AG09319 (cell line): ENCODE data around the gene PRAMEF2.
"Not testable (repeated sequence)": the region's sequence is repeated elsewhere in the genome, so short reads cannot be mapped to it uniquely, and the experiment has no call there.

Experiments used
- DNase-seq: peaks from one replicate; pipeline ENCODE4 v3.0.0-alpha.2; 2010; ENCODE audit warnings: low read depth; ENCODE audit errors: extremely low read depth
- TF ChIP-seq, protein P1 (sequence below): IDR thresholded peaks from 2 replicates; pipeline ENCODE4 v1.5.1; 2011; ENCODE audit warnings: low read depth, mild to moderate bottlenecking, inconsistent platforms, low read length, moderate library complexity

PRAMEF2 gene

DNA sequence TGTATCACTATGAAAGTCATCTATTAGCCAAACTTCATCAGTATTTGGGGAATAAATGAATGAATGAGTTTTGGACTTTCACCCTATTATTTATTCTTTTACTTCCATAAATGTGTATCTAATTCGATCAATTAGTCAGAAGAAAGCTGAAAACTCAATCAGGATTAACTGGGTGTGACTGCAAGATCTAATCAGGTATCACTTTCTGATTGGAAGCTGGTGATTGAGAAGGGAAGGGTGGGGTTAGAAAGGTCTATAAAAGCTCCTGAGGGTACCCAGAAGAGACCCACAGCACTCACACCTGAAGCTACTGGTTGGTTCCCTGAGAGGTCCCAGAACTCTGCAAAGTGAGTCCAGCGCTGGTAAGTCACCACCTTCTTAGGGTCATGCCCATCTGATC is at the start of gene PRAMEF2:
Gene PRAMEF2 (plus strand): TSS at position 301 of the 400 bp plus-strand sequence. CDS start 1,924 bp downstream, outside the sequence.
- not testable (repeated sequence) for DNase-seq

- TF ChIP-seq, protein P1, sequence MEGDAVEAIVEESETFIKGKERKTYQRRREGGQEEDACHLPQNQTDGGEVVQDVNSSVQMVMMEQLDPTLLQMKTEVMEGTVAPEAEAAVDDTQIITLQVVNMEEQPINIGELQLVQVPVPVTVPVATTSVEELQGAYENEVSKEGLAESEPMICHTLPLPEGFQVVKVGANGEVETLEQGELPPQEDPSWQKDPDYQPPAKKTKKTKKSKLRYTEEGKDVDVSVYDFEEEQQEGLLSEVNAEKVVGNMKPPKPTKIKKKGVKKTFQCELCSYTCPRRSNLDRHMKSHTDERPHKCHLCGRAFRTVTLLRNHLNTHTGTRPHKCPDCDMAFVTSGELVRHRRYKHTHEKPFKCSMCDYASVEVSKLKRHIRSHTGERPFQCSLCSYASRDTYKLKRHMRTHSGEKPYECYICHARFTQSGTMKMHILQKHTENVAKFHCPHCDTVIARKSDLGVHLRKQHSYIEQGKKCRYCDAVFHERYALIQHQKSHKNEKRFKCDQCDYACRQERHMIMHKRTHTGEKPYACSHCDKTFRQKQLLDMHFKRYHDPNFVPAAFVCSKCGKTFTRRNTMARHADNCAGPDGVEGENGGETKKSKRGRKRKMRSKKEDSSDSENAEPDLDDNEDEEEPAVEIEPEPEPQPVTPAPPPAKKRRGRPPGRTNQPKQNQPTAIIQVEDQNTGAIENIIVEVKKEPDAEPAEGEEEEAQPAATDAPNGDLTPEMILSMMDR: no peak
- no peak for DNase-seq
Observed at GRCh38 chr1:12809933-12810332, 47.0 kb upstream of the PRAMEF2 start.

- DNase-seq: no peak
- TF ChIP-seq, protein P1: no peak
Observed at GRCh38 chr1:12810691-12811408, 46.0 kb upstream of the PRAMEF2 start.

GRCh38 chr1:12811409-12811784 is 45.5 kb upstream of the PRAMEF2 start:
- TF ChIP-seq, protein P1: no peak
- DNase-seq: no peak

- not testable (repeated sequence) for DNase-seq
Observed at GRCh38 chr1:12819061-12819460, 37.8 kb upstream of the PRAMEF2 start.

GRCh38 chr1:12831310-12831709 is 25.6 kb upstream of the PRAMEF2 start, which contains the start of gene PRAMEF11:
TSS of gene PRAMEF11 (minus strand) at chr1:12831410. CDS start at chr1:12828789, 2,621 bp downstream.
- DNase-seq: not testable (repeated sequence)

DNA sequence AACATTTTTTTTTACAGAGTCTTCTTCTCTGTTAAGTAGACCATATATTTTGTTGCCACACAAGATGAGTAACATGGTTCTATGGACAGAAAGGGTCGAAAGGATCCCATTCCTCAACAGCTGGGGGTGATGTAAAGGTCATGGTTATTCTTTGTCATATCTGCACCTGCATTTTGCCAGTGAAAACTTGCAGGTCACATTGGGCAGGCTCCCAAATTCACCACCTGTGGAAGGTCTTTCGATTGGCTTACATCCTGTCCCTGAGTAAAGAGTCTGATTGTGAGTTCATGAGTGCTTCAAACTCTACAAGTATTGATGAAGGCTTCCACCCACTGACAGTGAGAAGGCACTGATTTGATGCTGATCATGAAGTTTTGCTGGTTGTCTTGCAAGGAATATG is 23.6 kb upstream of the PRAMEF2 start:
- not testable (repeated sequence) for DNase-seq

- not testable (repeated sequence) for DNase-seq
Observed at GRCh38 chr1:12848620-12849019, 8.3 kb upstream of the PRAMEF2 start, which contains the start of gene HNRNPCL1. TSS of gene HNRNPCL1 (minus strand) at chr1:12848720. CDS start at chr1:12848289, 431 bp downstream.

GRCh38 chr1:12851779-12852178 is 5.1 kb upstream of the PRAMEF2 start:
- DNase-seq: no peak
- TF ChIP-seq, protein P1: no peak

DNA sequence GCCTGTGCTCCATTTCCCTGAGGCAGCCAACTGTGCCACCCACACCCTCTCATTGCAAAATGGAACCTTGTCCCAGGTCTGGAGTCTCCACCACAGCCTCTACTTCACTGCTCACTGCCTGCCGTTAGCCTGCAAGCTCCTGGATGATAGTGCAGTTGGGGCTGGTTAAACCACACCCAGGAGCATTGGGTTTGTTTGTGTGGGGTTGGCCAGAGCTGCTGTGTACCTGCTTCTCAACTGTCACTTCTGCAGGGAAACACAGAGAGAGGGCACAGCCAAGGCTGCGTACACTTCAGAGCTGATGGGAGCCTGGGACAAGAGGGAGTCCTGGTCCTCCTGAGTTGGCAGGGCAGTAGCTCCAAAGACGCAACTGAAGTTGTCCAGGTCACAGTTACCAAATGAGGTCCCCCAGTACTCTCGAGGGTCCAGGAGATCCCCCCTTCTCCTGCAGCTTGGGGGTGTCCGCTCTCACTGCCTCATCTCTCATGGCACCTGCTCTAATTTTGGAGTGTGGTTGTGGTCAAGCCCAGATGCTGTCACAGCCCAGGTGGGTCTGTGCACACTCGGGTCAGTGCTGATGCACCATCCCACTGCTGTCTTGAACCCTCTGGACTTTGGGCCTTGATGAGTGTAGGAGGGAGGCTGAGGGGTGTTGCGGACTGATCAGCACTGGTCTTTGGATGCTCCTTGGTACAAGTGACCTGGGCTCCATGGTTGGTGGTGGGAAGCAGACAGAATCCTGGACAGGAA is 6.4 kb downstream of the PRAMEF2 start:
- DNase-seq: not testable (repeated sequence)

DNA sequence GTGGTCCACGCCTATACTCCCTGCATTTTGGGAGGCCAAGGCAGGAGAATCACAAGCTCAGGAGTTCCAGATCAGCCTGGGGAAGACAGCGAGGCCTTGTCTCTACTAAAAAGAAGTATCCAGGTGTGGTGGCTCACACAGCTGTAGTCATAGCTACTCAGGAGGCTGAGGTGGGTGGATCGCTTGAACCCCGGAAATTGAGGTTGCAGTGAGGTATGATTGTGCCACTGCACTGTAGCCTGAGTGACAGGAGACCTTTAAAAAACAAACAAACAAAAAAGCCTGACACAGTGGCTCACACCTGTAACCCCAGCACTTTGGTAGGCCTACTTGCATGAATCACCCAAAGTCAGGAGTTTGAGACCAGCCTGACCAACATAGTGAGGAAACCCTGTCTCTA is 21.6 kb downstream of the PRAMEF2 start:
- DNase-seq: not testable (repeated sequence)

DNA sequence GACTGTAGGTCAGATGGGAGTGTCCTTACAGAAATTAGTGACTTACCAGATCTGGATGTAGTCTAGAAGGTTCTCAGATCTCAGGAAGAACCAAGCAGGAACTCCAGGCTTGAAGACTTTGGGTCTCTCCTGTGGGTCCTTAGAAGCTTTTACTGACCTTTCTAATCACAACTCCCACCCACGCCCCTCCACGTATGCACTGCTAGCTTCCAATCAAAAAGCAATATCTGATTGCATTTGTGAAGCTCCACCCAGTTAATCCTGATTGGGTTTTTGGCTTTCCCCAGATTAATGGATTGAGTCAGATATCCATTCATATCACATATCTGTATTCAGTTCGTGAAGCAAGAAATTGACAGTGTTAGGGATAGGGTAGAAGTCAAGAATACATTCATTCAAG is 29.2 kb downstream of the PRAMEF2 start, which contains the start of gene PRAMEF4:
Gene PRAMEF4 (minus strand): TSS at position 101 of the 400 bp plus-strand sequence. CDS start 2,807 bp downstream, outside the sequence.
- DNase-seq: not testable (repeated sequence)

- DNase-seq: not testable (repeated sequence)
Observed at GRCh38 chr1:12898170-12898569, 41.3 kb downstream of the PRAMEF2 start, which contains the start of gene PRAMEF10. TSS of gene PRAMEF10 (minus strand) at chr1:12898270. CDS start at chr1:12895847, 2,423 bp downstream.

- DNase-seq: not testable (repeated sequence)
Observed at GRCh38 chr1:12899186-12899585, 42.3 kb downstream of the PRAMEF2 start.
